HG03066 (cell line): ENCODE measurements around the gene MAPK4.

ENCODE experiments used
- ATAC-seq: cut with Tn5 transposase; IDR thresholded peaks from one replicate; pipeline ENCODE4 v1.9.1; 2021; ENCODE audit warnings: low read depth; ENCODE audit not compliant: unreplicated experiment

Gene MAPK4

DNA sequence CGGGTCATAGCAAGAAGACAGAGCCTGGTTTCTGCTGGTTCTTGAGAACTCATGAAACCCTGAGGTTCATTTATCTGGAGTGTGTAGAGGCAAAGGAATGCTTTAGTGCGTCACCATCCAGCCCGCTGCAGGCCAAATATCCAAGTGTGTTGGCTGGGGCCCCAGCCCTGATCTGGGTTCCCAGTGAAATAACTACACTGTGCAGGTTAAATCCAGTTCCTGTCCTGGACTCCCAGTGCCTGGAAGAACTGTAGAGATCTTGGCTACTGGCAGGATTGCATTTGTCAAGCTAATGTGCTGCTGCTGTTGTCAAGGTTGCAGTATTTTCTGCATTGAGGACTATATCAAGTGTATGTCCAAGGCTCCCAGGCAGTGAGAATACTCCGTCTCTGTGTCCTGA is 89.9 kb downstream of the MAPK4 start:
- no peak for ATAC-seq

DNA sequence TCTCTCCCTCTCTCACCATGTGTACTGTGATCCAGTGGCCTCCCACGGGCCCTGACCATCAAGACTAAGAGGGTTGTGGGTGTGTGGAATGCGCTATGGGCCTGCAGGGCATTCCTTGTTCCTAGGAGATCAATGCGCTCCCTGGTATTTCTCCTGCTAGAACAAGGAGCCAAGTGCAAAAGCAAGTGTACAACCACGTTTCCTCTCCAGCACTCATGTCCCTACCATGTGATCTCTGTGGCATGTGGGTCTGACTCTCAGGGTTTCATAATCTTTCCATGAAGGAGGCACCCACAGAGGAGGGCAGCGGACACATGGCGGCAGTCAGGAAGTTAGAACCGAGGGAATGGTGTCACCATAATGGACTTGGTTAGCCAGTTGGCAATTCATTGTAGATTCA is 91.4 kb downstream of the MAPK4 start:
- no peak for ATAC-seq

DNA sequence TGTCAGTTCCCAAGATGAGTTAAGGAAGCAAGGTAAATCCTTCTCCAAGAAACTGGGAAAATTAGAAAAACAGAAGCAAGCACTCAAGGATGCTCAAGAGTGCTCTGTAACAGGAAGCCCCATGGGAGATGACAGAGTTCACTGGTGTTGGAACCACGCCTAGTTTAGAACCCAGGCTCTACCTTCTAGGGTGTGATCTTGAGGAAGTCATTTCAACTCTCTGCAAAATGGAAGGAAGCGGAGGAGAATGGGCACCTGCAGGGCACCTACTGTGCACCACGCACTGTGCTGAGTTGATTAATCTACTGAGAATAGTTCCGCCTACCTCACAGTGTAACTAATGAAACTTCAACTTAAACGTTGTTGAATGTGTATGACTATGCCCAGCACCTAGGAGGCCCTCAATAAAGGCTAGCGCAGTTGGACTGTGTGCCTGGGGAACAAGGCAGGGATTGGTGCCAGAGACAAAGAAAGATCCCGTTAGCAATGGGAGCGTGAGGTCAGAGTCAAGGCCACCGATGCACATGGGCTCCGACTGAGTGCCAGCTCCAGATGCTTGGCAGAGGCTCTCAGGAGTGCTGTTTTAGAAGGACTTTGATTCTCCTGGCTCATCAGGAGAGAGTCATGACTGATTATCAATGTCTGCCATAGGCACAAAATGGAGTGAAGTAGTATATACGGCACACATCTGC is 93.7 kb downstream of the MAPK4 start:
- no peak for ATAC-seq

DNA sequence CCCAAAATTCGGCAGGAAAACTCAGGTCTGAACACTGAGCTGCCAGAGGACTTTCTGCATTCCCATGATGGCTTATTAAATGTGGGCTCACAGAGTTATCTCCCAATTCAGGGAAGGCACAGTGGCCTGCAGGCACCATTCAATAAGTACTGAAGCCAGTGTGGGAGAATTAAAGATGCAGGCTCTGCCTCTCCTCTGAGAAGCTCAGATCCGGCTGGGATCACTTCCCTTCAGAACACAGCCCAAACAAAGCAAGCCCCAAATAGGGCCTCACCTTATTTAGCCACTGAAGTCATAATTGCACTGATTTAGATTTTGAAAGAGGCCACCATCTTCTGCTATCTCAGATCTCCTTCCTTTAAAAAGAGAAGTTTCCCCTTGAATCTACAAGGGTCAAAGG is 94.3 kb downstream of the MAPK4 start:
- ATAC-seq: no peak

DNA sequence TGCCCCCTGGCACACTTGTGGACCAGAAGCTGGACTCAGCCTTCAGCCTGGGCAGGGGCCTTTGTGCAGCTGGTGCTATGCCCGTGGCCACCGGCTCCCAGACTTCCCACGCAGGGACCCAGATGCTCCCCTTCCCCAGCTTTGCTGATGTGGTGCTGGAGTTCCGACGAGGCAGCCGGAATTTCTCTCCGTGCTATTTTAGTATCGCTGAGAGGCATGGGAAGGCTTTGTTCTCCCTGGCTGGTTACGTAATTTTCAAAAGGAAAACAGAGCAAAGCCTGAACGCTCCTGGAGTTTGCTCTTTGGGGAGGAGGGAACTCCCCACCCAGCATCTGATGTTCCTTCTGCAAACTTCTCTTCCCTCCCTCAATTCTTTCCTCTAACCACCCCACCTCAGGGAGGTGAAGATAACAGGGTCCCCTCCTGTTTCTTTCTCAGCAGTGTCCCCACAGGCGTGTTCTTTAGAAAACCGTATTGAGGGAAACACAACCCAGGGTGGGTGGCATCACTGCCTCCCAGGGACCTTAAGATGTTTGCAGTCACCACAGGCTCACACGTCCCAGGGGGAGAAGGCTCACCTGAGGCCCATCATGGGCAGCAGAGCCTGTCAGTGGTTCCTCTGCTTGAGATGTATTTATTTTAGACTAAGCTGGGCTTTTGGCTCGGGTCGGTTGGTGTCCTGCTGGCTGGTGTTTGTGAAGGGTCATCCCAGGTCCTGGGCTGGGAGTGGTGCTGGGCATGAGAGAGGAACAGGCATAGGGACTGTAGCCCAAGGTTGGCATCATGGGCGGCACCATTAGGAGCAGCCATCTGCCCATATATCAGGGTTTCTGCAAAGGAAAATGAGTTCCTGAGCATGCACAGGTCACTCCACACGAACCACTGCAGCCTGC is 95.0 kb downstream of the MAPK4 start:
- no peak for ATAC-seq

DNA sequence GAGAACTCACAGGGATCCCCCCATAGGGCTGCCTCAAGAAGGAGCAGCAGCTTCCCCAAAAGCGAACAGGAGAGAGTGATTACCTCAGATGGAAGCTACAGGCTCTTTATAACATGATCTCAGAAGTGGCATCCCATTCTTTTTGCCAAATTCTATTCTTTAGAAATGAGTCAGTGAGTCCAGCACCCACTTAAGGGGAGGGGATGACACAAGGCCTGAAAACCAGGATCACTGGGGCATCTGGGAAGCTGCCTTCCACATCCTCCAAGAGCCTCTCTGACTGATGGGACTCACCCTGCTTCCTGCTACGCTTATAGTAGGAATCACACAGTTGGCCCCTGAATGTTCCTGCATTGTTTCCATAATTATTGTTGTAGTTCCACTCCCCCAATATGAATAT is 96.5 kb downstream of the MAPK4 start:
- no peak for ATAC-seq

DNA sequence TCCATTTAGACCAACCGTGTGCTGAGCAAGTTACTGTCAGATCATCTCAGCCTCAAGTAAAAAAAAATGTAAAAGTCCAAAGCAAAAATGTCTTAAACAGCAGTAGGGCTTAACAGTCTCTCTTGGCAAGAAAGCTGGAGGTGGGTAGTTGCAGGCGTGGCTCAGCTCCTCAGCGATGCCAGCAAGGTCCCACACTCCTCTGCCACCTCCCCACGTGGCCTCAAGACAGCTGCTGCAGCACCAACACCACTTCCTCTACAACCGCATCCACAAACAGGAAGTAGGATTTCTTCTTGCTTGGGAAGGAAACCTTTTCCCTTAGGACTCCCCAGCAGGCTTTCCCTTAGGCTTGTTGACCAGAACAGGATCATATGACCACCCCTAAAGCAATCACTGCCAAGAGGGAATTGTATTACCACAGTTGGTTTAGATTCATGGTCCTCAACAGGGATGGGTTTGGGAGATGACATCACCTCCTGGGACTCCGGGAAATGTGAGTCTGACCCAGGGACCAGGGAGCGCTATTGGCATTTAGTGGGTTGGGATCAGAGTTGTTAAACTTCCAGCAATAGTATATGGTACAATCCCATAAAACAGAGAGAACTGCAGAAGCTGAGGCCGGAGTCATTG is 97.1 kb downstream of the MAPK4 start:
- no peak for ATAC-seq

DNA sequence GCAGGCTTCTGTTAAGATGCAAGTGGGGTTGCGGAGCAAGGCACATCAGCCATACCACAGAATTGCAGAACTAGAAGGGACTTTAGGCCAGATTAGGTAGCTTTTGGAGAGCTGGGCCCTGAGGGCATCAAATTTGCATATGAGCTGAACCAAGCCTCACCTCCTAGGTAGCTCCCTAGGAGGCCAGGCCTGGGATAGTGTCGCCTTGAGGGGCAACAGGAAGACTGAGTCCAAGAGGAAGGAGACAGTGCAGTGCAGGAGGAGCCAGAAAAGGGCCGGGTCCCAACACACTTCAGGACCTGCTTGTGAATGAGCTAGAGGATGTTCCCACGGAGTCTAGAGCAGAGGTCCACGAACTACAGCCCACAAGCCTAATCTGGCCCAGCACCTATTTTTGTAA is 98.7 kb downstream of the MAPK4 start:
- no peak for ATAC-seq

DNA sequence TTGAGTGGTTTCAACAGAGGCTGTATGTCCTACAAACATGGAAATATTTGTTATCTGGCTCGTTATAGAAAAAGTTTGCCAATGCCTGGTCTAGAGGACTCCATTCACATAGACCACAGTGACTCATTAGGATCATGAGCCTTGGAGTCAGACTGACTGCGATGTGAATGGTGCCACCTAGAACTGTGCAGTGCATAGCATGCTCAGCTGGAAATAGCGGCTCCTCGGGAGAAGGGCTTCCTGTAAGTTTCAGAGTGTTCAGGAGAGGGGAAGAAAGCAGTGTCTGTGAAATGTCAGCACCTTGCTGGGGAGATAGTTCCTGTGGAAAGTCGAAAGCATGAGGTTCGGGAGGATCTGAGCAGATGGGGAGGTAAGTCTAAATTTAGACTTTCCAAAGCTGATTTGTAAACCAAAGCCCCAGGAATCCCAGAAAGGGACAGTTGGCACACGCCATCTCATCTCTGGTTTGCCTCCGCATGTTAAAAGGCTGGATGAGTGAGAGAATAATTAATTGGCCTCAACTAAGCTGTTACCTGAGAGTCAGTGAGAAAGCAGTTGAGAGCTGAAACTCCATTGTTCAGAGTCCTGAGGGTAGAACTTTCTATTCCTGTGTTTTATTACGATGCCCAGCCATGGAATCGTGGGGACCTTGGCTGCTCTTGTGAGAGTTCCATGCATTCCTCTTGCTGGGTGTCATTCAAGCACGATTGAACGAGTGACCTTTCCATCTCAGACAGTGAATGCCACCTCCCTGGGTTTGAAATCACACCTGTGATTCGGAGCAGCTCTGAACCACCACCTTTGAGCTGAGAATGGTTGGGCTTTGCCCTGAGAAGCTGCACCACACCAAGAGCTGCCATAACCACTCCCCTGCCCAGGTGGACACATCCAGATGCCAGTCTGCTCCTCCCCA is 99.5 kb downstream of the MAPK4 start:
- no peak for ATAC-seq

DNA sequence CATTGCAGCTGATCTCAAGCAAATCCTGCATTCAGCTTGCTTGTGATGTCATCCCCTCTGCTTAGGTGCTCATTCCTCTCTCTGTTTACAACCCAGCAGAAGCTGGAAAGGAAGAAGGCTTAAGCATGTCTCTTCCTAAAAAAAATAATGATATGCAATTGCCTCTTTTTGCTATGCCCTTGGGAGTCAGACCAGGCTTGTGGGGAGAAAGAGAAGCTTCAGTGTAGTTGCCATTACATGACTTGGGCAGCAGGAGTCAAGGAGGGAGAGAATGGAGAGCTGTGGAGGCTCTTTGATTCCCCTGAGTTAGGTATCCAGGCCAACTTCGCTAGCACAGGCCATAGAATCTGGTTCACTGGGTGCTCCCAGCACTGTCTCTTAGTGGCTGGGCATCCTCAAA is 101.1 kb downstream of the MAPK4 start:
- no peak for ATAC-seq

DNA sequence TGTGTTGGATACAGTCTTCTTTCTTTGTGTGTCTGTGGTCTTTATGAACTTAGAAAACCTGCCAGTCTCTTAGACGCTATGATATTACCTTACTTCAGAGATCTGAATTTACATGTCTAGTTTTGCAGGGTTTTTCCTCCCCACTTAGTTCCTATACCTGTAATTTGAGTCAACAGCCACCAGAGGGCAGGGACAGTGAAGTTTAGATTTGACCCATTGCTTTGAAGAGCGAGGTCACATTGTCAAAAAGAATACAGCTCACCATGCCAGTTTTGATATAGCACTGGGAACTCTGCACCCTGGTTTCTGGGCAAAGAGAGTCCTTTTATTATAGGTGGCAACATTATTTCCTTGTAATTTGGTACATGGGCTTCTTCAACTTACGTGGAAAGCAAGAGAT is 102.3 kb downstream of the MAPK4 start:
- no peak for ATAC-seq

DNA sequence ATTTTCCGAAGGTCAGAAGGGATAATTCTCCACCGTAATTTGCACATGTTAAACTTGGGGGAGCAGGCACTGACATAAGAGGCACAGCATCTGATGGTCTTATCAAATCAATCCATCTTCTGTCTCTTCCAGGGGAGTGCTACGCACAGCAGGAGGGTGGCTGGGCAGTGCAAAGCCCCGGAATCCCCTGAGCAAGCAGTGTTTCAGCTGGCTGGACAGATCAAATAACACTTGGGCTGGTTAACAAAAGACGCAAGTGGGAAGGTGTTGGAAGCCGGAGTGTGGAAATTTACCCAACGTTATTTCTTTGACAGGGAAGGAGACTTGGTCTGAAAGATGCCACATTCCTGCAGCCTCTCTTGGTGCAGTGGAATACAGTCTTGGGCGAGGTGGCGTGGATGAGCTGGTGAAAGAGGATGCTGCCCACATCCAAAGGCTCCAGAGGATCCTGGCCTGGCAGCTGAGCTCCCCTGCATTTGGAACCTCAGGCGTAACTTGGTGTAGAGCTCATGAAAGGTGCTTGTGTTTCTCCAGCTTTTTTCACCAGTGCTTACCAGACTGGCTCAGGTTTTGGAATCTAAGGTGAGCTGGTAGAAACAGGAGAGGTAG is 103.0 kb downstream of the MAPK4 start:
- no peak for ATAC-seq

DNA sequence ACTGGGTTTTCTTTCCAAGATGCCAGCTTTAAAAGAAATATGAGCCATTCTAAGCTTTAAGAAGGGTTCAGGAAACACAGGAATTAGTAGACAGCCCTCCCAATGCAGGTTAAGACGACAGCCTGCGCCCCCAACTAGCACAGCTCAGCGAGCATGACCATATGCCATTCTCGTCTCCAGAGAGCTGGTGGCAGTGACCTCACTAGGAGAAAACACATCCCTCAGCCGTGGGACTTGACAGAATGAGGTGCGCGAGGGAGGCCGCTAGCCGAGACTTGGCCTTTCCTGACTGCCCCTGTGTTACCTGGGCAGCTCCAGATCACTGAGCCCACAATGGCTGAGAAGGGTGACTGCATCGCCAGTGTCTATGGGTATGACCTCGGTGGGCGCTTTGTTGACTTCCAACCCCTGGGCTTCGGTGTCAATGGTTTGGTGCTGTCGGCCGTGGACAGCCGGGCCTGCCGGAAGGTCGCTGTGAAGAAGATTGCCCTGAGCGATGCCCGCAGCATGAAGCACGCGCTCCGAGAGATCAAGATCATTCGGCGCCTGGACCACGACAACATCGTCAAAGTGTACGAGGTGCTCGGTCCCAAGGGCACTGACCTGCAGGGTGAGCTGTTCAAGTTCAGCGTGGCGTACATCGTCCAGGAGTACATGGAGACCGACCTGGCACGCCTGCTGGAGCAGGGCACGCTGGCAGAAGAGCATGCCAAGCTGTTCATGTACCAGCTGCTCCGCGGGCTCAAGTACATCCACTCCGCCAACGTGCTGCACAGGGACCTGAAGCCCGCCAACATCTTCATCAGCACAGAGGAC is 103.9 kb downstream of the MAPK4 start:
- no peak for ATAC-seq

DNA sequence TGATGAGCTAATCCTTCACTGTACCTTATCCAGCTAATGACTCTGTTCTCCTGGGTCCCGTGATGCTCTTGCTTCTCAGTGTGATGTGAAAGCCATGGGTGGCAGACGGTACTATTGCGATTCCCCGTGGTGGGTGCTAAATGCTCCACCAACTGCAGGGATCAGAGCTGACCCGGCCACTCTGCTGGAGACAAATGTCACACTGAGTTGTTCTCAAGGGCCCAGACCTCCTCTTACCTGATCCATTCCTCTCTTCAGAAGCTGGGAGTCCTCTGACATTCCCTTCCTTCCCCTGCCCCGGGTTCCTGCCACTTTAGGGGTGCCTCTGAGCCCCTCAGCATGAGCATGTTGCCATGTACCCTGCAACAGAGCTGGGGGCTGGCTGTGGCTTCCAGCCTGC is 105.1 kb downstream of the MAPK4 start:
- ATAC-seq: no peak

DNA sequence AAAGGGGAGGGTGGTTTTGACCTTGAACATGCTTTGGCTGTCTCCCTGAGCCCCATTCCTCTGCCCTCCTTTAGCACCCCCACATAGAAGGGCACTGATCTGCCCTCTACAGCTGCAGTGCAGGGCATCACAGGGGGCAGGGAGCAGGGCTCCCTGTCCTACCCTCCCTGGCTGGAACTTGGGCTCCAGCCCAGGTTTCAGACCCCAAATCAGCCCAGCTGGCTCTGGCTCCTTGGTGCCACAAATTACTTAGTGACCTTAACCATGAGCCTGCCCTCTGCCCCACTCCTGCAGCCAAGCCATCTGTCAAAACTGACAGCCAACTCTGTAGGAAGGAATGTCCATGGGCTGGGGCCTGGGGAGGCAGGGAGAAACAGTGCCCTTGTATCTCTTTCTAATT is 105.6 kb downstream of the MAPK4 start:
- no peak for ATAC-seq

DNA sequence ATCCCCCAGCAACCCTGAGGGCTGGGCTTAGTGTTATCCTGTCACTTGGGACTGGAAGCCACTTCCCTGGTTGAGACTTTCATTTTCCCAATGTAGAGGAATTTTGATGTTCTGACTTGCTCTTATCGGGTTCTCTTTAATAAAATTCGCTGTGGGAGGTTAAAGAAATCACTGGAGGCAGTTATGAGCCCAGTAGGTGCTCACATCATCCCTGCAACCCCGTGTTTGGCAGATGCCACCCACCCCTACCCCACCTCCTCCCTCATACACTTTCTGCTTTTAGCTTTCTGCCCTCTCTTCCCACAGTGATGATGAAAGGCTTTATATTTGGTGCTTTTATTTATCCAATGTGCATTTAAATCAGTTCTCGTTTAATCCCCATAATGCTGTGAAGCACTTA is 106.6 kb downstream of the MAPK4 start:
- no peak for ATAC-seq

DNA sequence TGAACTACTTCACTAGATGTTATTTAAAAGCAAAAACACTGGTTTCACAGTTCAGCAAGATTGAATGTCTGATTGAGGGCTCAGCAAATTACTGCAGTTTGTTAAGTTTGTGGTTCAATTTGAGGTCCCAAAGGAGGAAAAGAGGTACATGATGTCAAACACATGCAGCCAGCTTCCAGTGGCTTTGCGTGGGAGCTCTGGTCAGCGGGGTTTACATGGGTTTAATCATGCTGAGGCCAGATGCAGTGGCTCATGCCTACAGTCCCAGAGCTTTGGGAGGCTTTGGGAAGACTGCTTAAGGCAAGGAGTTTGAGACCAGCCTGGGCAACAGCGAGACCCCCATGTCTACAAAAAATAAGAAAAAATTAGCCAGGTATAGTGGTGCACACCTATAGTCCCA is 111.5 kb downstream of the MAPK4 start:
- ATAC-seq: no peak

DNA sequence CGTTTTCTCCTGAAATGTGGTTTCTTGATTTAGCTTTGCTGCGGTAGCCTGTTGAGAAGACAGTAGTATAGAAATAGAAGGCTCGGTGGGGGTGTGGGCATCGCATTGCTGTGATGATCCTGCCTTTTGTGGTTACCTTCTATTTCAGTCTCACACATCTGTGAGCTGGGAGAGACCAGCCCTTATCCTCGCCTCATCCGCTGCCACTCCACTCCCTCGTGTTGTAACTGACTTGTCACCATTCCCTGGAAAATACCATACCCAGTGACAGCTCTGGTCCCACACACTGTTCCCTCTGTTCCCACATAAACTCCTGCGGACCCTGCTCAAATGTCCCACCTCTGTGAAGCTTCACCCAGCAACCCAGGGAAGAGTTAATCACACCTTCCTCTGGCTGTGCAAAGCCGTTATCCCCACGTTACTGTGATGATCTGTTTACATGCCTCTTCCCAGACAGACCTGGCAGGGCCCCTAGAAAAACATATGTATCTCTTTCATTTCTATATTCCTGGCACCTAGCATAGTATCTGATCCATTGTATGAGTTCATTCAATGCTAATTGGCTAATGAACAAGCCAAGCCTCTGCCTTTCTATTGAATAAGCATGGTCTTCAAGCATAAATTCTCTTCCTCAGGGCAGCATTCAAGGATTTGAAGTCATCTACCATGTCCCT is 114.6 kb downstream of the MAPK4 start:
- ATAC-seq: no peak

DNA sequence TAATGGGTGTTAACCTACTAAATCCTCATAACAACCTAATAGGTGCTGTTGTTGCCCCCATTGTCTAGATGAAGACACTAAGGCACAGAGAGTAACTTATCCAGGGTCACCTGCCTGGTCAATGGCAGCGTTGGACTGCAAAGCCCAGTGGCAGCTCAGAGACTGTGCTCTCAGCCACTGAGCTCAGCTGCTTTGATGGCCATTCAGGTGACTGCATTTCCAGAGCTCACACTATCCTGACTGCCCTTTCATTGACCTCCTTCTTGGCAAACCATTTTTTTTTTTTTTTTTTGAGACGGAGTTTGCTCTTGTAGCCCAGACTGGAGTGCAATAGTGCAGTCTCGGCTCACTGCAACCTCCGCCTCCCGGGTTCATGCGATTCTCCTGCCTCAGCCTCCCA is 115.2 kb downstream of the MAPK4 start:
- no peak for ATAC-seq
